GM21360 (cell line): ENCODE results near the gene LRIG1.

Source experiments
- ATAC-seq: cut with Tn5 transposase; IDR thresholded peaks from one replicate; pipeline ENCODE4 v1.9.1; 2021; ENCODE audit warnings: mild to moderate bottlenecking, moderate library complexity; ENCODE audit not compliant: unreplicated experiment

Gene LRIG1

GRCh38 chr3:66507423-66508260 lies 6.8 kb upstream of the LRIG1 start:
- no peak for ATAC-seq

- ATAC-seq = no peak
These were observed 5.3 kb upstream of the LRIG1 start for GRCh38 chr3:66506154-66506553.

GRCh38 chr3:66504850-66505641 lies 4.2 kb upstream of the LRIG1 start:
- ATAC-seq = no peak

- no peak for ATAC-seq
These were observed 2.2 kb upstream of the LRIG1 start for GRCh38 chr3:66502981-66503380.

GRCh38 chr3:66502245-66502874 lies 1.5 kb upstream of the LRIG1 start:
- ATAC-seq = no peak

- no peak for ATAC-seq
These were observed 842 bp upstream of the LRIG1 start for GRCh38 chr3:66501483-66502244.

- peak; percentile 17 for ATAC-seq
These were observed 794 bp downstream of the LRIG1 start for GRCh38 chr3:66499881-66500575.

- ATAC-seq = no peak
These were observed 1.9 kb downstream of the LRIG1 start for GRCh38 chr3:66498687-66499621.

- no peak for ATAC-seq
These were observed 2.7 kb downstream of the LRIG1 start for GRCh38 chr3:66497985-66498671.

- no peak for ATAC-seq
These were observed 3.4 kb downstream of the LRIG1 start for GRCh38 chr3:66497288-66497984.

- ATAC-seq = no peak
These were observed 4.1 kb downstream of the LRIG1 start for GRCh38 chr3:66496746-66497145.

- ATAC-seq = no peak
These were observed 4.5 kb downstream of the LRIG1 start for GRCh38 chr3:66496301-66496700.

GRCh38 chr3:66495668-66496045 lies 5.2 kb downstream of the LRIG1 start:
- no peak for ATAC-seq

GRCh38 chr3:66494959-66495667 lies 5.7 kb downstream of the LRIG1 start:
- ATAC-seq = no peak

GRCh38 chr3:66493458-66494099 lies 7.2 kb downstream of the LRIG1 start:
- ATAC-seq = no peak

- ATAC-seq = no peak
These were observed 8.2 kb downstream of the LRIG1 start for GRCh38 chr3:66492672-66493071.

- ATAC-seq = no peak
These were observed 8.8 kb downstream of the LRIG1 start for GRCh38 chr3:66492071-66492470.
